HG02840 (cell line): Measurements from ENCODE around the gene SH3BP5.

Experiments used
- ATAC-seq: cut with Tn5 transposase; IDR thresholded peaks from one replicate; pipeline ENCODE4 v1.9.1; 2021; ENCODE audit warnings: mild to moderate bottlenecking, moderate library complexity, moderate number of reproducible peaks; ENCODE audit not compliant: unreplicated experiment, low FRiP score

SH3BP5 gene

GRCh38 chr3:15326673-15327072 is 5.7 kb downstream of the SH3BP5 start:
- no peak for ATAC-seq

- ATAC-seq, result no peak
Measured at GRCh38 chr3:15326037-15326436, 6.3 kb downstream of the SH3BP5 start.

- no peak for ATAC-seq
Measured at GRCh38 chr3:15325228-15325627, 7.2 kb downstream of the SH3BP5 start.

GRCh38 chr3:15324379-15324808 is 8.0 kb downstream of the SH3BP5 start:
- no peak for ATAC-seq

GRCh38 chr3:15323063-15323462 is 9.3 kb downstream of the SH3BP5 start:
- ATAC-seq, result no peak

- no peak for ATAC-seq
Measured at GRCh38 chr3:15321349-15321748, 11.0 kb downstream of the SH3BP5 start.

- no peak for ATAC-seq
Measured at GRCh38 chr3:15319575-15319974, 12.8 kb downstream of the SH3BP5 start.

- no peak for ATAC-seq
Measured at GRCh38 chr3:15319136-15319535, 13.2 kb downstream of the SH3BP5 start.

GRCh38 chr3:15318661-15319060 is 13.7 kb downstream of the SH3BP5 start:
- ATAC-seq, result no peak

GRCh38 chr3:15316998-15317435 is 15.4 kb downstream of the SH3BP5 start:
- ATAC-seq, result no peak

- no peak for ATAC-seq
Measured at GRCh38 chr3:15315003-15315402, 17.4 kb downstream of the SH3BP5 start.

GRCh38 chr3:15314276-15314675 is 18.1 kb downstream of the SH3BP5 start:
- ATAC-seq, result no peak

GRCh38 chr3:15313461-15313860 is 18.9 kb downstream of the SH3BP5 start:
- no peak for ATAC-seq

- no peak for ATAC-seq
Measured at GRCh38 chr3:15312550-15312949, 19.8 kb downstream of the SH3BP5 start.

- peak; percentile 91 for ATAC-seq
Measured at GRCh38 chr3:15310491-15311370, 21.7 kb downstream of the SH3BP5 start.

GRCh38 chr3:15309662-15310335 is 22.6 kb downstream of the SH3BP5 start:
- ATAC-seq, result no peak

GRCh38 chr3:15307580-15307979 is 24.8 kb downstream of the SH3BP5 start:
- ATAC-seq, result no peak

- ATAC-seq, result no peak
Measured at GRCh38 chr3:15306979-15307359, 25.4 kb downstream of the SH3BP5 start.

- ATAC-seq, result no peak
Measured at GRCh38 chr3:15305359-15305844, 27.0 kb downstream of the SH3BP5 start.

- no peak for ATAC-seq
Measured at GRCh38 chr3:15303728-15304127, 28.7 kb downstream of the SH3BP5 start.

GRCh38 chr3:15303216-15303615 is 29.2 kb downstream of the SH3BP5 start:
- ATAC-seq, result no peak

GRCh38 chr3:15301761-15302160 is 30.6 kb downstream of the SH3BP5 start:
- ATAC-seq, result no peak
